Measurements from ENCODE around the gene SUB1. TPM values are rescaled to one million over a fixed set of nuclear protein-coding genes. Genes with fewer than 3 reads are reported as not detected.
"Not testable (repeated sequence)": the region's sequence is repeated elsewhere in the genome, so short reads cannot be mapped to it uniquely, and the experiment has no call there.

SUB1 gene
- total RNA-seq, 1 donor: 115 TPM

GRCh38 chr5:32566319-32567111, 18.8 kb upstream of the SUB1 start:
- Histone ChIP-seq H3K4me2 (ENCODE audit: insufficient read depth, low read length) (no peak overlapping the region), H2AFZ (ENCODE audit: low read length) (no peak overlapping the region), H3K27ac (ENCODE audit: low read depth, low read length) (no peak overlapping the region), H3K36me3 (ENCODE audit: insufficient read depth, low read length) (no peaks in the 10 kb centered on the region), H4K20me1 (ENCODE audit: insufficient read depth, low read length) (no peaks in the 10 kb centered on the region), H3K9me3 (ENCODE audit: low read depth, low read length) (no peaks in the 10 kb centered on the region), H3K27me3 (ENCODE audit: insufficient read depth, low read length) (no peaks in the 10 kb centered on the region), H3K79me2 (ENCODE audit: insufficient read depth, low read length) (no peaks in the 10 kb centered on the region), H3K4me3 (ENCODE audit: insufficient read depth, low read length) (no peak overlapping the region), H3K4me1 (ENCODE audit: insufficient read depth, low read length) (peaks cover 5% of the 10 kb centered on the region)
- TF ChIP-seq CTCF (IDR thresholded peaks at IDR 0.05; ENCODE audit: extremely low read depth, low read depth, low read length): no peak
- no peak for DNase-seq (ENCODE audit: insufficient read length, low spot score, missing footprints)

- no peak overlapping the region for H3K27ac ChIP-seq (ENCODE audit: low read depth, low read length)
- H3K4me1 ChIP-seq (ENCODE audit: insufficient read depth, low read length): peaks cover 5% of the 10 kb centered on the region
- no peaks in the 10 kb centered on the region for H3K27me3 ChIP-seq (ENCODE audit: insufficient read depth, low read length)
- TF ChIP-seq CTCF (IDR thresholded peaks at IDR 0.05; ENCODE audit: extremely low read depth, low read depth, low read length): no peak
- H3K4me2 ChIP-seq (ENCODE audit: insufficient read depth, low read length): no peak overlapping the region
- no peaks in the 10 kb centered on the region for H3K79me2 ChIP-seq (ENCODE audit: insufficient read depth, low read length)
- no peaks in the 10 kb centered on the region for H3K9me3 ChIP-seq (ENCODE audit: low read depth, low read length)
- DNase-seq (ENCODE audit: insufficient read length, low spot score, missing footprints): no peak
- H3K36me3 ChIP-seq (ENCODE audit: insufficient read depth, low read length): no peaks in the 10 kb centered on the region
- H2AFZ ChIP-seq (ENCODE audit: low read length): no peak overlapping the region
- no peak overlapping the region for H3K4me3 ChIP-seq (ENCODE audit: insufficient read depth, low read length)
- no peaks in the 10 kb centered on the region for H4K20me1 ChIP-seq (ENCODE audit: insufficient read depth, low read length)
These were observed 14.2 kb upstream of the SUB1 start for GRCh38 chr5:32571128-32571527.

- DNase-seq (ENCODE audit: insufficient read length, low spot score, missing footprints): no peak
These were observed 12.4 kb upstream of the SUB1 start for GRCh38 chr5:32572778-32573480.

GRCh38 chr5:32573481-32573854, 11.9 kb upstream of the SUB1 start:
- not testable (repeated sequence) for H3K4me3 ChIP-seq (ENCODE audit: insufficient read depth, low read length); H3K79me2 ChIP-seq (ENCODE audit: insufficient read depth, low read length); H3K27ac ChIP-seq (ENCODE audit: low read depth, low read length); H2AFZ ChIP-seq (ENCODE audit: low read length); H4K20me1 ChIP-seq (ENCODE audit: insufficient read depth, low read length); H3K36me3 ChIP-seq (ENCODE audit: insufficient read depth, low read length); H3K4me1 ChIP-seq (ENCODE audit: insufficient read depth, low read length); H3K4me2 ChIP-seq (ENCODE audit: insufficient read depth, low read length); H3K9me3 ChIP-seq (ENCODE audit: low read depth, low read length); DNase-seq (ENCODE audit: insufficient read length, low spot score, missing footprints); H3K27me3 ChIP-seq (ENCODE audit: insufficient read depth, low read length)

More at GRCh38 chr5:32572778-32573480, 12.4 kb upstream of the SUB1 start:
- Histone ChIP-seq H3K27ac (ENCODE audit: low read depth, low read length) (no peak overlapping the region), H3K27me3 (ENCODE audit: insufficient read depth, low read length) (no peaks in the 10 kb centered on the region), H3K4me3 (ENCODE audit: insufficient read depth, low read length) (no peak overlapping the region), H3K4me1 (ENCODE audit: insufficient read depth, low read length) (peaks cover 5% of the 10 kb centered on the region), H2AFZ (ENCODE audit: low read length) (no peak overlapping the region), H3K36me3 (ENCODE audit: insufficient read depth, low read length) (no peaks in the 10 kb centered on the region), H3K4me2 (ENCODE audit: insufficient read depth, low read length) (no peak overlapping the region), H3K9me3 (ENCODE audit: low read depth, low read length) (no peaks in the 10 kb centered on the region), H3K79me2 (ENCODE audit: insufficient read depth, low read length) (no peaks in the 10 kb centered on the region), H4K20me1 (ENCODE audit: insufficient read depth, low read length) (no peaks in the 10 kb centered on the region)
- no peak for TF ChIP-seq CTCF (IDR thresholded peaks at IDR 0.05; ENCODE audit: extremely low read depth, low read depth, low read length)
